ENCODE data around the gene MAPK7. TPM values are rescaled to one million over a fixed set of nuclear protein-coding genes. Genes with fewer than 3 reads are reported as not detected.
A peak's percentile ranks its signal among the peaks of the same experiment; 100 is the strongest.

Gene MAPK7
- total and polyA plus RNA-seq, 2 of the 8 experiments (the other 6 are each of a cell fraction or from before 2014, with no cell fraction given): 15.2 to 28.1 TPM

DNA sequence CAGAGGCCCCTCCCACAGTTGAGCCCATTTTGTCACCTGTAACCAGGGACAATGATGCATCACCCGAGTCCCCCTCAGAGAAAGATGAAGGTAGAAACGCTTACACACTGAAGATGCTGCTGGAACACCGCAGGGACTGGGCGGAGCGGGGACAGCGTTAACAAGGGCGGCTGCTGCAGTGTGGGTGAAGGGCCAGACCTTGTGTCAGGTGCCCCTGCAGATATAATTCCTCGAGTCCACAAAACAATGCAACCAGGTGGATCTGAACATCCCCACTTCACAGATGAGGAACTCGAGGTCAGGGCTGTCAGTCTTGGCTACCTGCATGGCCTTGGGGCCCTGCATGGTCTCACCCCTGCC is 6.3 kb upstream of the MAPK7 start:
- no peak overlapping the region for H2BK12ac ChIP-seq (ENCODE audit: low read depth, low read length)
- no peaks in the 10 kb centered on the region; the same call in 1 of the 2 replicates for H3K79me1 ChIP-seq (ENCODE audit: low read depth, low read length)
- no peak overlapping the region for H2AK5ac ChIP-seq (ENCODE audit: low read depth, low read length)
- no peak overlapping the region for H2AFZ ChIP-seq (ENCODE audit: low read length)
- no peaks in the 10 kb centered on the region for H3K36me3 ChIP-seq (ENCODE audit: control insufficient read depth in 2 of 4, insufficient read depth in 4 of 4, low read length in 3 of 4)
- H2BK120ac ChIP-seq (replicated peaks; ENCODE audit: low read depth, low read length): no peak overlapping the region
- 0 out of 2 replicates have a peak overlapping the region, but pooled peaks have one; percentile 49 for H2BK15ac ChIP-seq (ENCODE audit: low read length)
- no peak overlapping the region for H4K91ac ChIP-seq (replicated peaks; ENCODE audit: insufficient read length, low read length)
- H3K79me2 ChIP-seq (ENCODE audit: control insufficient read depth in 1 of 2, insufficient read depth in 2 of 2, low read length in 2 of 2): peaks cover 0 to 4% of the 10 kb centered on the region in 2 experiments; a peak in 1 of 4 replicates
- no peaks in the 10 kb centered on the region for H3K23me2 ChIP-seq (ENCODE audit: low read depth, low read length)
- H3K27me3 ChIP-seq (replicated peaks in 1 of 4; ENCODE audit: control insufficient read depth in 3 of 4, extremely low read depth in 1 of 4, insufficient read depth in 3 of 4, low read length in 3 of 4): no peaks in the 10 kb centered on the region
- H4K20me1 ChIP-seq (replicated peaks in 1 of 2; ENCODE audit: control insufficient read depth in 1 of 2, insufficient read depth in 2 of 2, low read length in 2 of 2): no peaks in the 10 kb centered on the region
- H3K4me1 ChIP-seq (replicated peaks in 1 of 4; ENCODE audit: control insufficient read depth in 3 of 4, insufficient read depth in 4 of 4, low read length in 3 of 4): peaks cover 0 to 3% (median 2%) of the 10 kb centered on the region in 4 experiments; a peak in 5 of 7 replicates
- no peak overlapping the region for H2BK5ac ChIP-seq (ENCODE audit: low read depth, low read length)
- no peak overlapping the region for H3K56ac ChIP-seq (replicated peaks; ENCODE audit: insufficient read length, low read depth, low read length)
- ChIA-PET CTCF (ENCODE audit: partially characterized antibody) (interaction anchor here (0.7 to 2.0 kb wide), 3 partner anchors 9 to 84 kb away, joined by 3 to 5 read pairs (median 5); no protein-coding TSS in a partner anchor), POLR2A (ENCODE audit: partially characterized antibody) (interaction anchor here (1.4 kb wide), 1 partner anchor 9 kb away, joined by 3 read pairs; the partner anchor contains the start of gene B9D1)
- 91% methylated on average over 9 of the region's 9 CpGs; no CpG with 5 or more reads in 1 of the 2 experiments for WGBS, 2 experiments (ENCODE audit: extremely low coverage in 1 of 2, insufficient coverage in 1 of 2, insufficient read length in 1 of 2, insufficient replicate concordance in 2 of 2, low coverage in 1 of 2, low lambda C conversion rate in 2 of 2, missing lambda C conversion rate in 1 of 2)
- no peak overlapping the region for H3K27ac ChIP-seq (ENCODE audit: low read depth, low read length)
- H4K5ac ChIP-seq (ENCODE audit: insufficient read length, low read depth, low read length): no peak overlapping the region
- no peak overlapping the region for H3K4me2 ChIP-seq (ENCODE audit: insufficient read depth in 1 of 2, low read depth in 2 of 2, low read length in 2 of 2)
- no peaks in the 10 kb centered on the region for H3K9me3 ChIP-seq (ENCODE audit: insufficient read depth in 2 of 2, low read depth in 1 of 2, low read length in 1 of 2)
- DNase-seq (ENCODE audit: low read depth in 1 of 2, low spot score in 2 of 2) (no peak), FAIRE-seq (no peak)
- H3K23ac ChIP-seq (ENCODE audit: insufficient read length): no peak overlapping the region
- H3K18ac ChIP-seq (ENCODE audit: extremely low read depth, low read length): no peak overlapping the region
- H3K4me3 ChIP-seq (ENCODE audit: extremely low read depth in 1 of 4, insufficient read depth in 2 of 4, low read depth in 3 of 4, low read length in 4 of 4): no peak overlapping the region
- no peak overlapping the region for H3K4ac ChIP-seq (replicated peaks; ENCODE audit: insufficient read length, low read depth, low read length)
- no peak overlapping the region for H3K9ac ChIP-seq (replicated peaks in 1 of 4; ENCODE audit: extremely low read depth in 1 of 4, low read depth in 3 of 4, low read length in 3 of 4)
- no peak overlapping the region for H2BK20ac ChIP-seq (ENCODE audit: low read length)
- H3K14ac ChIP-seq (ENCODE audit: insufficient read length): no peak overlapping the region
- H4K8ac ChIP-seq (ENCODE audit: extremely low read depth, insufficient read depth, low read length): no peak overlapping the region
- TF ChIP-seq EGR1 (IDR thresholded peaks at IDR 0.05; ENCODE audit: borderline replicate concordance, low read depth, low read length) (no peak), TCF12 (IDR thresholded peaks at IDR 0.05; ENCODE audit: low read depth, low read length) (no peak), BRCA1 (IDR thresholded peaks at IDR 0.05; ENCODE audit: low read depth, low read length) (no peak), RFX5 (IDR thresholded peaks at IDR 0.05; ENCODE audit: borderline replicate concordance, low read depth, low read length) (no peak), RXRA (IDR thresholded peaks at IDR 0.05; ENCODE audit: insufficient read depth, low read depth, low read length) (no peak), MAFK (IDR thresholded peaks at IDR 0.05; ENCODE audit: low read depth, low read length) (no peak), SIX5 (IDR thresholded peaks at IDR 0.05; ENCODE audit: low read depth, low read length) (no peak), POLR2A (IDR thresholded peaks at IDR 0.05; ENCODE audit: control extremely low read depth in 1 of 2, low read depth in 2 of 2, low read length in 2 of 2) (no peak), CHD2 (IDR thresholded peaks at IDR 0.05; ENCODE audit: low read length) (no peak), ASH2L (IDR thresholded peaks at IDR 0.05; ENCODE audit: low read length) (no peak), CTBP2 (IDR thresholded peaks at IDR 0.05; ENCODE audit: borderline replicate concordance, insufficient read depth, insufficient read length, low read length) (no peak), JUND (IDR thresholded peaks at IDR 0.05; ENCODE audit: low read length) (no peak)
- TF ChIP-seq, protein P1, sequence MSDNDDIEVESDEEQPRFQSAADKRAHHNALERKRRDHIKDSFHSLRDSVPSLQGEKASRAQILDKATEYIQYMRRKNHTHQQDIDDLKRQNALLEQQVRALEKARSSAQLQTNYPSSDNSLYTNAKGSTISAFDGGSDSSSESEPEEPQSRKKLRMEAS (IDR thresholded peaks at IDR 0.05): no peak
- TF ChIP-seq, protein P2, sequence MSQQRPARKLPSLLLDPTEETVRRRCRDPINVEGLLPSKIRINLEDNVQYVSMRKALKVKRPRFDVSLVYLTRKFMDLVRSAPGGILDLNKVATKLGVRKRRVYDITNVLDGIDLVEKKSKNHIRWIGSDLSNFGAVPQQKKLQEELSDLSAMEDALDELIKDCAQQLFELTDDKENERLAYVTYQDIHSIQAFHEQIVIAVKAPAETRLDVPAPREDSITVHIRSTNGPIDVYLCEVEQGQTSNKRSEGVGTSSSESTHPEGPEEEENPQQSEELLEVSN (IDR thresholded peaks at IDR 0.05): no peak

All from H1 (cell line).